HEK293 (cell line): ENCODE data around the gene NPR3.

Source experiments
- FEZF1 ChIP-seq: fragments of 450-650 bp; formaldehyde crosslinking; IDR thresholded peaks from 2 replicates; pipeline ENCODE4 v1.5.1; 2016; ENCODE audit warnings: missing biosample characterization, missing genetic modification characterization
- GFI1B ChIP-seq: fragments of 450-650 bp; formaldehyde crosslinking; IDR thresholded peaks from 2 replicates; pipeline ENCODE4 v1.5.1; 2016; ENCODE audit warnings: missing biosample characterization, missing genetic modification characterization
- GLI4 ChIP-seq: fragments of 450-650 bp; formaldehyde crosslinking; IDR thresholded peaks from 2 replicates; pipeline ENCODE4 v1.5.1; 2016; ENCODE audit warnings: missing biosample characterization, missing genetic modification characterization
- GLIS2 ChIP-seq: fragments of 450-650 bp; formaldehyde crosslinking; IDR thresholded peaks from 2 replicates; pipeline ENCODE4 v1.5.1; 2016; ENCODE audit warnings: missing biosample characterization, missing genetic modification characterization
- PBX3 ChIP-seq: sonication (generic); formaldehyde crosslinking; IDR thresholded peaks from 2 replicates; pipeline ENCODE4 v1.8.1; 2022; ENCODE audit warnings: mild to moderate bottlenecking, moderate library complexity, missing genetic modification reagents
- PRDM10 ChIP-seq: fragments of 450-650 bp; formaldehyde crosslinking; IDR thresholded peaks from 2 replicates; pipeline ENCODE4 v1.5.1; 2016; ENCODE audit warnings: missing biosample characterization, missing genetic modification characterization
- PRDM2 ChIP-seq: fragments of 450-650 bp; formaldehyde crosslinking; IDR thresholded peaks from 2 replicates; pipeline ENCODE4 v1.5.1; 2016; ENCODE audit warnings: missing biosample characterization, missing genetic modification characterization, borderline replicate concordance
- PRDM6 ChIP-seq: fragments of 450-650 bp; formaldehyde crosslinking; IDR thresholded peaks from 2 replicates; pipeline ENCODE4 v1.5.1; 2017; ENCODE audit warnings: missing biosample characterization, missing genetic modification characterization
- ZEB2 ChIP-seq: fragments of 450-650 bp; formaldehyde crosslinking; IDR thresholded peaks from 2 replicates; pipeline ENCODE4 v1.5.1; 2016; ENCODE audit warnings: missing biosample characterization, missing genetic modification characterization
- ZIC2 ChIP-seq: fragments of 450-650 bp; formaldehyde crosslinking; IDR thresholded peaks from 2 replicates; pipeline ENCODE4 v1.5.1; 2016; ENCODE audit warnings: missing biosample characterization, missing genetic modification characterization
- ZNF148 ChIP-seq: fragments of 450-650 bp; formaldehyde crosslinking; IDR thresholded peaks from 2 replicates; pipeline ENCODE4 v1.5.0; 2017; ENCODE audit warnings: missing biosample characterization, missing genetic modification characterization, borderline replicate concordance
- ZNF280D ChIP-seq: fragments of 450-650 bp; formaldehyde crosslinking; IDR thresholded peaks from 2 replicates; pipeline ENCODE4 v1.5.1; 2016; ENCODE audit warnings: missing biosample characterization, missing genetic modification characterization
- ZNF394 ChIP-seq: fragments of 450-650 bp; formaldehyde crosslinking; IDR thresholded peaks from 2 replicates; pipeline ENCODE4 v1.5.1; 2016; ENCODE audit warnings: missing biosample characterization, missing genetic modification characterization, mild to moderate bottlenecking, moderate library complexity, borderline replicate concordance
- ZNF660 ChIP-seq: fragments of 450-650 bp; IDR thresholded peaks from 2 replicates; pipeline ENCODE4 v1.5.1; 2018; ENCODE audit warnings: missing biosample characterization, mild to moderate bottlenecking, missing genetic modification characterization
- ZNF664 ChIP-seq: fragments of 450-650 bp; formaldehyde crosslinking; IDR thresholded peaks from 2 replicates; pipeline ENCODE4 v1.5.1; 2016; ENCODE audit warnings: missing biosample characterization, missing genetic modification characterization
- ZNF777 ChIP-seq: fragments of 450-650 bp; formaldehyde crosslinking; IDR thresholded peaks from 2 replicates; pipeline ENCODE4 v1.5.1; 2017; ENCODE audit warnings: missing biosample characterization, missing genetic modification characterization, borderline replicate concordance
- ZNF830 ChIP-seq: fragments of 450-650 bp; IDR thresholded peaks from 2 replicates; pipeline ENCODE4 v1.5.0; 2018; ENCODE audit warnings: missing biosample characterization, missing genetic modification characterization, low read depth, mild to moderate bottlenecking, moderate library complexity

The NPR3 gene

GRCh38 chr5:32709750-32710549, 1.2 kb upstream of the NPR3 start (continued):
- peak; percentile 72 for TF ChIP-seq ZNF660 (tag by site-specific recombination)
- no peak for TF ChIP-seq GLI4 (tag by site-specific recombination)
- TF ChIP-seq FEZF1 (tag by site-specific recombination), result no peak
- no peak for TF ChIP-seq ZNF148 (tag by site-specific recombination)
- 0 out of 2 replicates have a peak, but pooled peaks have one; percentile 11 for TF ChIP-seq PRDM10 (tag by site-specific recombination)
- no peak for TF ChIP-seq ZNF830
- TF ChIP-seq ZNF777, result no peak
- 0 out of 2 replicates have a peak, but pooled peaks have one; percentile 8 for TF ChIP-seq ZIC2 (tag by site-specific recombination)
- TF ChIP-seq GFI1B (tag by site-specific recombination), result no peak
- TF ChIP-seq PRDM2 (tag by site-specific recombination), result no peak
- 0 out of 2 replicates have a peak, but pooled peaks have one; percentile 44 for TF ChIP-seq PBX3 (CRISPR knock-in tag)
- peak; percentile 26; the same call in 1 of the 2 replicates for TF ChIP-seq ZNF394 (tag by site-specific recombination)
- peak; percentile 64 for TF ChIP-seq GLIS2
- TF ChIP-seq ZNF280D (tag by site-specific recombination), result 0 out of 2 replicates have a peak, but pooled peaks have one; percentile 5
- no peak for TF ChIP-seq ZNF664 (tag by site-specific recombination)
- no peak for TF ChIP-seq PRDM6 (tag by site-specific recombination)
- TF ChIP-seq ZEB2 (tag by site-specific recombination), result 0 out of 2 replicates have a peak, but pooled peaks have one; percentile 34
